GM23338 (cell line): ENCODE measurements around the gene IL36B. TPM values are rescaled to one million over a fixed set of nuclear protein-coding genes. Genes with fewer than 3 reads are reported as not detected.

Experiments
- ATAC-seq: fragments of 200-7000 bp; cut with Tn5 transposase; 3 replicates; pipeline ENCODE4 v1.9.1; 2020
- DNase-seq: peaks from one replicate; pipeline ENCODE4 v3.0.0-alpha.2; 2015; ENCODE audit warnings: low spot score
- H2AFZ ChIP-seq: fragments of 200-600 bp; sonication (generic); 2 replicates; pipeline ENCODE4 v1.8.0; 2016; ENCODE audit warnings: antibody characterized with exemption, mild to moderate bottlenecking, moderate library complexity
- H3F3A ChIP-seq: fragments of 200-600 bp; sonication (generic); replicated peaks from 2 replicates; pipeline ENCODE4 v1.8.0; 2017; ENCODE audit warnings: antibody characterized with exemption, mixed run types, low read depth
- H3K27ac ChIP-seq: fragments of 200-600 bp; sonication (generic); 2 replicates; pipeline ENCODE4 v1.6.1; 2016; ENCODE audit warnings: low read depth
- H3K27me3 ChIP-seq: fragments of 200-600 bp; sonication (generic); 2 replicates; pipeline ENCODE4 v1.8.0; 2016; ENCODE audit warnings: mild to moderate bottlenecking, mixed run types, moderate library complexity; ENCODE audit not compliant: insufficient read depth
- H3K36me3 ChIP-seq: fragments of 200-600 bp; sonication (generic); 2 replicates; pipeline ENCODE4 v1.8.0; 2016; ENCODE audit warnings: mild to moderate bottlenecking; ENCODE audit not compliant: insufficient read depth
- H3K4me1 ChIP-seq: fragments of 200-600 bp; sonication (generic); 2 replicates; pipeline ENCODE4 v1.8.0; 2016; ENCODE audit warnings: mild to moderate bottlenecking, moderate library complexity; ENCODE audit not compliant: insufficient read depth
- H3K4me2 ChIP-seq: fragments of 200-600 bp; sonication (generic); 2 replicates; pipeline ENCODE4 v1.7.1; 2017; ENCODE audit warnings: mixed run types
- H3K4me3 ChIP-seq: fragments of 200-600 bp; sonication (generic); 2 replicates; pipeline ENCODE4 v1.6.1; 2016; ENCODE audit warnings: mixed run types
- H3K79me2 ChIP-seq: fragments of 200-600 bp; sonication (generic); replicated peaks from 2 replicates; pipeline ENCODE4 v1.8.0; 2017; ENCODE audit warnings: mild to moderate bottlenecking; ENCODE audit not compliant: insufficient read depth
- H3K9me2 ChIP-seq: fragments of 200-600 bp; sonication (generic); 2 replicates; pipeline ENCODE4 v1.8.0; 2017; ENCODE audit not compliant: insufficient read depth
- H4K20me1 ChIP-seq: fragments of 200-600 bp; sonication (generic); replicated peaks from 2 replicates; pipeline ENCODE4 v1.8.0; 2017; ENCODE audit warnings: mild to moderate bottlenecking; ENCODE audit not compliant: insufficient read depth
- H3K27ac Mint-ChIP-seq: 2 replicates; pipeline ENCODE4 v1.8.0; 2020; ENCODE audit warnings: inconsistent platforms, mild to moderate bottlenecking, moderate library complexity, mixed read lengths
- H3K27me3 Mint-ChIP-seq: 3 replicates; pipeline ENCODE4 v1.8.0; 2022; ENCODE audit warnings: low read depth, mild to moderate bottlenecking, moderate library complexity, mixed read lengths, inconsistent platforms; ENCODE audit not compliant: insufficient read depth, poor library complexity
- H3K36me3 Mint-ChIP-seq: 3 replicates; pipeline ENCODE4 v1.8.0; 2021; ENCODE audit warnings: low read depth, mild to moderate bottlenecking, inconsistent platforms, moderate library complexity, mixed read lengths
- H3K4me1 Mint-ChIP-seq: 3 replicates; pipeline ENCODE4 v1.8.0; 2020; ENCODE audit warnings: mild to moderate bottlenecking, inconsistent platforms, mixed read lengths
- H3K4me3 Mint-ChIP-seq: 3 replicates; pipeline ENCODE4 v1.8.0; 2021; ENCODE audit warnings: moderate library complexity, mild to moderate bottlenecking, inconsistent platforms, mixed read lengths
- H3K9me3 Mint-ChIP-seq: 3 replicates; pipeline ENCODE4 v1.8.0; 2020; ENCODE audit warnings: moderate library complexity, mild to moderate bottlenecking, inconsistent platforms, mixed read lengths
- CREB1 ChIP-seq: fragments of 250-450 bp; sonication (Bioruptor Pico); IDR thresholded peaks from 2 replicates; pipeline ENCODE4 v1.5.0; 2020; ENCODE audit warnings: low read depth, mild to moderate bottlenecking, moderate library complexity
- CTCF ChIP-seq, 2 experiments: fragments of 200-600 bp in 1 of 2; sonication (generic) in 1 of 2; conservative IDR thresholded peaks; 2 replicates each; pipeline versions ENCODE4 v1.5.1 to v1.6.1; 2016 to 2017; ENCODE audit warnings: antibody characterized with exemption in 2 of 2, low read depth in 2 of 2, mild to moderate bottlenecking in 2 of 2, moderate library complexity in 1 of 2
- EZH2 ChIP-seq: fragments of 200-600 bp; sonication (generic); IDR thresholded peaks from one replicate; pipeline ENCODE4 v1.8.0; 2017; ENCODE audit warnings: antibody characterized with exemption, mild to moderate bottlenecking, low read depth; ENCODE audit not compliant: unreplicated experiment
- EZH2phosphoT487 ChIP-seq: fragments of 200-600 bp; sonication (generic); IDR thresholded peaks from one replicate; pipeline ENCODE4 v1.8.1; 2018; ENCODE audit warnings: antibody characterized with exemption; ENCODE audit not compliant: unreplicated experiment
- JUNB ChIP-seq: IDR thresholded peaks from one replicate; pipeline ENCODE4 v1.6.1; 2016; ENCODE audit warnings: antibody characterized with exemption; ENCODE audit not compliant: unreplicated experiment
- NANOG ChIP-seq: IDR thresholded peaks from 2 replicates; pipeline ENCODE4 v1.6.1; 2016; ENCODE audit warnings: antibody characterized with exemption, borderline replicate concordance
- POLR2AphosphoS5 ChIP-seq: IDR thresholded peaks from 2 replicates; pipeline ENCODE4 v1.6.1; 2016; ENCODE audit warnings: antibody characterized with exemption, low read depth
- REST ChIP-seq: IDR thresholded peaks from one replicate; pipeline ENCODE4 v1.6.1; 2018; ENCODE audit warnings: antibody characterized with exemption; ENCODE audit not compliant: unreplicated experiment
- STAT1 ChIP-seq: IDR thresholded peaks from one replicate; pipeline ENCODE4 v1.6.1; 2016; ENCODE audit warnings: antibody characterized with exemption; ENCODE audit not compliant: unreplicated experiment
- ZNF114 ChIP-seq: fragments of 250-450 bp; sonication (Bioruptor Pico); IDR thresholded peaks from 2 replicates; pipeline ENCODE4 v1.5.0; 2020; ENCODE audit warnings: mild to moderate bottlenecking, moderate library complexity
- ZNF331 ChIP-seq: fragments of 250-450 bp; sonication (Bioruptor Pico); IDR thresholded peaks from 2 replicates; pipeline ENCODE4 v1.5.0; 2020; ENCODE audit warnings: low read depth, mild to moderate bottlenecking, moderate library complexity
- ZNF462 ChIP-seq: fragments of 250-450 bp; sonication (Bioruptor Pico); IDR thresholded peaks from 2 replicates; pipeline ENCODE4 v1.5.0; 2020; ENCODE audit warnings: mild to moderate bottlenecking, moderate library complexity
- polyA plus RNA-seq: library from polyadenylated mRNA; unstranded; fragments of >200 nt; fragmentation: Nextera tagmentation; extraction: Ambion mirVana; gene quantifications from 2 replicates; pipeline ENCODE4 v1.2.1, GENCODE V29; 2016
- total RNA-seq: library from RNA; depleted of rRNA; stranded (reverse); fragments of >200 nt; shearing (Covaris generic); gene quantifications from 2 replicates; pipeline ENCODE4 v1.2.3, GENCODE V29; 2014
- TF ChIP-seq, protein P1 (sequence below): IDR thresholded peaks from 2 replicates; pipeline ENCODE4 v1.6.1; 2016; ENCODE audit warnings: antibody characterized with exemption

Gene IL36B
- total and polyA plus RNA-seq, 2 experiments from 2014 or later: not detected

DNA sequence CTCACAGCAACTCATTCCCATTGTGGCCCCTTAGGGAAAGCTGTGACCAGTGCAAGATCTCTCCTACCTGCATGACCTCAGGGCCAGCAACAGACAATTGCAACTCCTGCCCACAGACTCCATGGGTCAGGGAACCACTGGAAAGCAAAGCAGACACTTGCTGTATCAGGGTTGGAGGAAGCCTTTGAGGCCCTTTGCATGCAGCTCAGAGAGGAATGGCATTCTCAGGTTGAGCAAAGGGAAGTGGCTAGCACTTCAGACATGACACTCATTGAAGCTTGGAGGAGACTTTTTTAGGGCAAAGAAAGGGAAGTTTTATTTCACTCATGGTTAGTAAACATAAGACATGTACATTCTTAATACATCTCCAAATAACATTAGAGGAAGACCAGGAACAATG lies 37.2 kb upstream of the IL36B start:
- Mint-ChIP-seq H3K36me3 (no peaks in the 10 kb centered on the region), H3K4me1 (no peaks in the 10 kb centered on the region), H3K27me3 (no peaks in the 10 kb centered on the region), H3K27ac (no peak overlapping the region), H3K9me3 (no peaks in the 10 kb centered on the region; the same call in none of the 3 replicates), H3K4me3 (no peak overlapping the region)
- DNase-seq (no peak), ATAC-seq (no peak)
- Histone ChIP-seq H2AFZ (no peak overlapping the region), H3K27me3 (no peaks in the 10 kb centered on the region), H4K20me1 (no peaks in the 10 kb centered on the region), H3F3A (no peaks in the 10 kb centered on the region), H3K36me3 (no peaks in the 10 kb centered on the region), H3K9me2 (no peaks in the 10 kb centered on the region; the same call in 1 of the 2 replicates), H3K79me2 (no peaks in the 10 kb centered on the region), H3K27ac (no peak overlapping the region), H3K4me3 (no peak overlapping the region), H3K4me1 (no peaks in the 10 kb centered on the region), H3K4me2 (no peak overlapping the region)
- TF ChIP-seq EZH2phosphoT487: no peak
- TF ChIP-seq CREB1: no peak
- no peak for TF ChIP-seq ZNF331 (CRISPR knock-in tag)
- TF ChIP-seq POLR2AphosphoS5: no peak
- TF ChIP-seq CTCF (conservative IDR thresholded peaks at IDR 0.05; ENCODE audit: low read depth in 2 of 2): no peak
- TF ChIP-seq ZNF462 (CRISPR knock-in tag): no peak
- TF ChIP-seq EZH2: no peak
- no peak for TF ChIP-seq NANOG
- TF ChIP-seq, protein P1, sequence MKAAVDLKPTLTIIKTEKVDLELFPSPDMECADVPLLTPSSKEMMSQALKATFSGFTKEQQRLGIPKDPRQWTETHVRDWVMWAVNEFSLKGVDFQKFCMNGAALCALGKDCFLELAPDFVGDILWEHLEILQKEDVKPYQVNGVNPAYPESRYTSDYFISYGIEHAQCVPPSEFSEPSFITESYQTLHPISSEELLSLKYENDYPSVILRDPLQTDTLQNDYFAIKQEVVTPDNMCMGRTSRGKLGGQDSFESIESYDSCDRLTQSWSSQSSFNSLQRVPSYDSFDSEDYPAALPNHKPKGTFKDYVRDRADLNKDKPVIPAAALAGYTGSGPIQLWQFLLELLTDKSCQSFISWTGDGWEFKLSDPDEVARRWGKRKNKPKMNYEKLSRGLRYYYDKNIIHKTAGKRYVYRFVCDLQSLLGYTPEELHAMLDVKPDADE: no peak
- no peak for TF ChIP-seq ZNF114 (CRISPR knock-in tag)
- TF ChIP-seq REST: no peak
- no peak for TF ChIP-seq JUNB
- no peak for TF ChIP-seq STAT1
